K562 (cell line): ENCODE measurements around the gene PSMD13. TPM values are rescaled to one million over a fixed set of nuclear protein-coding genes. Genes with fewer than 3 reads are reported as not detected.

Source experiments
- ARNT ChIP-seq, 2 experiments: fragments of 450-650 bp; IDR thresholded peaks; 2 replicates each; pipeline ENCODE4 v1.6.1; 2016; ENCODE audit warnings: mild to moderate bottlenecking in 1 of 2
- DACH1 ChIP-seq: fragments of 450-650 bp; IDR thresholded peaks from 2 replicates; pipeline ENCODE4 v1.6.1; 2018; ENCODE audit not compliant: partially characterized antibody
- FOXA3 ChIP-seq, 2 experiments: fragments of 450-650 bp in 1 of 2; sonication (generic) in 1 of 2; formaldehyde crosslinking; IDR thresholded peaks in 1 of 2; conservative IDR thresholded peaks in 1 of 2; 2 replicates each; pipeline versions ENCODE4 v1.4.0 to v1.8.0; 2020 to 2022; ENCODE audit warnings: mild to moderate bottlenecking in 2 of 2, missing genetic modification reagents in 1 of 2
- FOXK1 ChIP-seq: sonication (generic); formaldehyde crosslinking; IDR thresholded peaks from 2 replicates; pipeline ENCODE4 v1.8.0; 2022; ENCODE audit warnings: missing genetic modification reagents, mild to moderate bottlenecking, borderline replicate concordance
- MYNN ChIP-seq, 2 experiments: sonication (generic); formaldehyde crosslinking in 1 of 2; IDR thresholded peaks; 2 replicates each; pipeline versions ENCODE4 v1.5.0 to v1.6.1; 2016 to 2020; ENCODE audit warnings: antibody characterized with exemption in 1 of 2, missing genetic modification reagents in 1 of 2
- RBM14 ChIP-seq: fragments of 200-400 bp; formaldehyde crosslinking; IDR thresholded peaks from 2 replicates; pipeline ENCODE4 v1.6.1; 2018; ENCODE audit warnings: low read depth, mild to moderate bottlenecking, low read length, moderate library complexity, borderline replicate concordance; ENCODE audit not compliant: insufficient read depth
- TAF1 ChIP-seq: IDR thresholded peaks from 2 replicates; pipeline ENCODE4 v1.6.1; 2011; ENCODE audit warnings: mild to moderate bottlenecking, low read length, moderate library complexity; ENCODE audit not compliant: insufficient read depth, control insufficient read depth, severe bottlenecking; ENCODE audit errors: extremely low read depth
- TOE1 ChIP-seq, 2 experiments: fragments of 450-650 bp in 1 of 2; sonication (generic) in 1 of 2; formaldehyde crosslinking in 1 of 2; IDR thresholded peaks; 2 replicates each; pipeline versions ENCODE4 v1.7.1 to v1.8.0; 2016 to 2022; ENCODE audit warnings: borderline replicate concordance in 2 of 2, mild to moderate bottlenecking in 2 of 2, antibody characterized with exemption in 1 of 2, inconsistent platforms in 1 of 2, low read depth in 1 of 2, missing genetic modification reagents in 1 of 2, moderate library complexity in 1 of 2
- ZBTB7A ChIP-seq: IDR thresholded peaks from 2 replicates; pipeline ENCODE4 v1.6.1; 2011; ENCODE audit warnings: low read depth, mild to moderate bottlenecking, low read length, moderate library complexity, borderline replicate concordance; ENCODE audit not compliant: control insufficient read depth
- ZNF165 ChIP-seq: fragments of 250-450 bp; sonication (Bioruptor Pico); IDR thresholded peaks from 2 replicates; pipeline ENCODE4 v1.4.0; 2020; ENCODE audit warnings: borderline replicate concordance
- polyA plus RNA-seq, 8 experiments: library from polyadenylated mRNA; depleted of rRNA in 4 of 8; stranded (reverse) in 5 of 8; unstranded in 3 of 8; fragments of >200 nt; fragmentation: Nextera tagmentation in 2 of 8; fragmentation: Illumina TruSeq in 1 of 8; extraction: Ambion mirVana in 2 of 8; extraction: Trizol in 1 of 8; gene quantifications; 2 replicates each; pipeline versions ENCODE4 v1.2.1 to v1.2.3, GENCODE V29; 2011 to 2014; ENCODE audit warnings: inconsistent platforms in 1 of 8, missing spikeins in 1 of 8
- total RNA-seq, 7 experiments: library from RNA; depleted of rRNA in 6 of 7; stranded (reverse); fragments of >200 nt in 6 of 7; fragmentation: Illumina TruSeq in 2 of 7; extraction: Trizol in 2 of 7; gene quantifications; 2 replicates each; pipeline versions ENCODE4 v1.2.1 to v1.2.3, GENCODE V29; 2011 to 2021; ENCODE audit warnings: low replicate concordance in 1 of 7
- TF ChIP-seq, protein P1 (sequence below), 2 experiments: fragments of 150-350 bp in 1 of 2; IDR thresholded peaks; 2 replicates each; pipeline ENCODE4 v1.6.1; 2012 to 2016; ENCODE audit warnings: low read depth in 2 of 2, low read length in 2 of 2, mild to moderate bottlenecking in 1 of 2, moderate library complexity in 1 of 2
- TF ChIP-seq, protein P2 (sequence below): fragments of 450-650 bp; IDR thresholded peaks from 2 replicates; pipeline ENCODE4 v1.6.1; 2018; ENCODE audit not compliant: partially characterized antibody
- TF ChIP-seq, protein P3 (sequence below): IDR thresholded peaks from 2 replicates; pipeline ENCODE4 v1.6.1; 2011; ENCODE audit not compliant: insufficient read length; ENCODE audit errors: extremely low read depth
- TF ChIP-seq, protein P4 (sequence below): fragments of 250-450 bp; sonication (Bioruptor Pico); IDR thresholded peaks from 2 replicates; pipeline ENCODE4 v1.9.0; 2021; ENCODE audit warnings: mild to moderate bottlenecking, inconsistent platforms

The PSMD13 gene
- total and polyA plus RNA-seq, 9 of the 15 experiments (the other 6 are each of a cell fraction or from before 2014, with no cell fraction given): 185 to 383 (median 267) TPM

DNA sequence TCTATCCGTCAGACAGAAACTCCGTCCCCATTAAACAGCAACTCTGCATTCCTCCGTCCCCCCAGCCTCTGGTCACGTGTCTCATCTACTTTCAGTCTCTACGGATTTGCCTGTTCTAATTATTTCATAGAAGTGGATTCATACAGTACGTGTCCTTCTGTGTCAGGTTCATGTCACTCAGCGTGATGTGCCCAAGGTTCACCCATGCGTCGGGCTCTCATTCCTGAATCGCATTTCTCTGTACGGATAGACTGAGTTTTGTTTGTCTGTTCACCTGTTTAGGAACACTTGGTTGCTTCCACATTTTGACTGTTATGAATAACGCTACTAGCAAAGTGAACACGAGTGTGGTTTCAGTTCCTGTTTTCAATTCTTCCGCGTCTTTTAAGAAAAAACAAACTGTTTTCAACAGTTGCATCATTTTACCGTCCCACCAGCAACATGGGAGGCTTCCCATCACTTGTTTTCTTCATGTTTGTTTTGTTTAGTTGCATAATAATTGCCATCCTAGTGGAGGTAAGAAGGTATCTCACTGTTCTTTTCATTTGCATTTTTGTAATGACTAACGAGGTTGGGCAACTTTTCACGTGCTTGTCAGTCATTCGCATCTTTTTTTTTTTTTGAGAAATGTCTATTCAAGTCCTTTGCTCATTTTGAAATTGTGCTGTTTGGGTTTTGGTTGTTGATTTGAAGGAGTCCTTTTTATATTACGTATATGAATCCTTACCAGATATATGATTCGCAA lies 32.5 kb downstream of the PSMD13 start (continued):
- TF ChIP-seq, protein P1, sequence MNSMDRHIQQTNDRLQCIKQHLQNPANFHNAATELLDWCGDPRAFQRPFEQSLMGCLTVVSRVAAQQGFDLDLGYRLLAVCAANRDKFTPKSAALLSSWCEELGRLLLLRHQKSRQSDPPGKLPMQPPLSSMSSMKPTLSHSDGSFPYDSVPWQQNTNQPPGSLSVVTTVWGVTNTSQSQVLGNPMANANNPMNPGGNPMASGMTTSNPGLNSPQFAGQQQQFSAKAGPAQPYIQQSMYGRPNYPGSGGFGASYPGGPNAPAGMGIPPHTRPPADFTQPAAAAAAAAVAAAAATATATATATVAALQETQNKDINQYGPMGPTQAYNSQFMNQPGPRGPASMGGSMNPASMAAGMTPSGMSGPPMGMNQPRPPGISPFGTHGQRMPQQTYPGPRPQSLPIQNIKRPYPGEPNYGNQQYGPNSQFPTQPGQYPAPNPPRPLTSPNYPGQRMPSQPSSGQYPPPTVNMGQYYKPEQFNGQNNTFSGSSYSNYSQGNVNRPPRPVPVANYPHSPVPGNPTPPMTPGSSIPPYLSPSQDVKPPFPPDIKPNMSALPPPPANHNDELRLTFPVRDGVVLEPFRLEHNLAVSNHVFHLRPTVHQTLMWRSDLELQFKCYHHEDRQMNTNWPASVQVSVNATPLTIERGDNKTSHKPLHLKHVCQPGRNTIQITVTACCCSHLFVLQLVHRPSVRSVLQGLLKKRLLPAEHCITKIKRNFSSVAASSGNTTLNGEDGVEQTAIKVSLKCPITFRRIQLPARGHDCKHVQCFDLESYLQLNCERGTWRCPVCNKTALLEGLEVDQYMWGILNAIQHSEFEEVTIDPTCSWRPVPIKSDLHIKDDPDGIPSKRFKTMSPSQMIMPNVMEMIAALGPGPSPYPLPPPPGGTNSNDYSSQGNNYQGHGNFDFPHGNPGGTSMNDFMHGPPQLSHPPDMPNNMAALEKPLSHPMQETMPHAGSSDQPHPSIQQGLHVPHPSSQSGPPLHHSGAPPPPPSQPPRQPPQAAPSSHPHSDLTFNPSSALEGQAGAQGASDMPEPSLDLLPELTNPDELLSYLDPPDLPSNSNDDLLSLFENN (IDR thresholded peaks at IDR 0.05; ENCODE audit: low read depth in 2 of 2, low read length in 2 of 2): 0 out of 4 replicates have a peak, but pooled peaks of 1 of the 2 experiments have one; percentile 35
- TF ChIP-seq RBM14 (no peak), ARNT (IDR thresholded peaks at IDR 0.05) (peak in 1 of 2 experiments; percentile 61; a peak in 1 of 4 replicates), TAF1 (no peak), FOXK1 (no peak), ZBTB7A (no peak), FOXA3 (CRISPR knock-in tag; conservative IDR thresholded peaks at IDR 0.05 in 1 of 2, IDR thresholded peaks at IDR 0.05 in 1 of 2) (peak in 1 of 2 experiments; percentile 41; a peak in 1 of 4 replicates), ZNF165 (CRISPR knock-in tag) (no peak), MYNN (IDR thresholded peaks at IDR 0.05) (no peak), MYNN (CRISPR knock-in tag; IDR thresholded peaks at IDR 0.05) (no peak), TOE1 (IDR thresholded peaks at IDR 0.05; ENCODE audit: borderline replicate concordance) (peak; percentile 92), TOE1 (CRISPR knock-in tag; IDR thresholded peaks at IDR 0.05; ENCODE audit: borderline replicate concordance, low read depth) (no peak), DACH1 (no peak)
- TF ChIP-seq, protein P2, sequence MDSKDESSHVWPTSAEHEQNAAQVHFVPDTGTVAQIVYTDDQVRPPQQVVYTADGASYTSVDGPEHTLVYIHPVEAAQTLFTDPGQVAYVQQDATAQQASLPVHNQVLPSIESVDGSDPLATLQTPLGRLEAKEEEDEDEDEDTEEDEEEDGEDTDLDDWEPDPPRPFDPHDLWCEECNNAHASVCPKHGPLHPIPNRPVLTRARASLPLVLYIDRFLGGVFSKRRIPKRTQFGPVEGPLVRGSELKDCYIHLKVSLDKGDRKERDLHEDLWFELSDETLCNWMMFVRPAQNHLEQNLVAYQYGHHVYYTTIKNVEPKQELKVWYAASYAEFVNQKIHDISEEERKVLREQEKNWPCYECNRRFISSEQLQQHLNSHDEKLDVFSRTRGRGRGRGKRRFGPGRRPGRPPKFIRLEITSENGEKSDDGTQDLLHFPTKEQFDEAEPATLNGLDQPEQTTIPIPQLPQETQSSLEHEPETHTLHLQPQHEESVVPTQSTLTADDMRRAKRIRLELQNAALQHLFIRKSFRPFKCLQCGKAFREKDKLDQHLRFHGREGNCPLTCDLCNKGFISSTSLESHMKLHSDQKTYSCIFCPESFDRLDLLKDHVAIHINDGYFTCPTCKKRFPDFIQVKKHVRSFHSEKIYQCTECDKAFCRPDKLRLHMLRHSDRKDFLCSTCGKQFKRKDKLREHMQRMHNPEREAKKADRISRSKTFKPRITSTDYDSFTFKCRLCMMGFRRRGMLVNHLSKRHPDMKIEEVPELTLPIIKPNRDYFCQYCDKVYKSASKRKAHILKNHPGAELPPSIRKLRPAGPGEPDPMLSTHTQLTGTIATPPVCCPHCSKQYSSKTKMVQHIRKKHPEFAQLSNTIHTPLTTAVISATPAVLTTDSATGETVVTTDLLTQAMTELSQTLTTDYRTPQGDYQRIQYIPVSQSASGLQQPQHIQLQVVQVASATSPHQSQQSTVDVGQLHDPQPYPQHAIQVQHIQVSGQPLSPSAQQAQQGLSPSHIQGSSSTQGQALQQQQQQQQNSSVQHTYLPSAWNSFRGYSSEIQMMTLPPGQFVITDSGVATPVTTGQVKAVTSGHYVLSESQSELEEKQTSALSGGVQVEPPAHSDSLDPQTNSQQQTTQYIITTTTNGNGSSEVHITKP: peak; percentile 98
- TF ChIP-seq, protein P3, sequence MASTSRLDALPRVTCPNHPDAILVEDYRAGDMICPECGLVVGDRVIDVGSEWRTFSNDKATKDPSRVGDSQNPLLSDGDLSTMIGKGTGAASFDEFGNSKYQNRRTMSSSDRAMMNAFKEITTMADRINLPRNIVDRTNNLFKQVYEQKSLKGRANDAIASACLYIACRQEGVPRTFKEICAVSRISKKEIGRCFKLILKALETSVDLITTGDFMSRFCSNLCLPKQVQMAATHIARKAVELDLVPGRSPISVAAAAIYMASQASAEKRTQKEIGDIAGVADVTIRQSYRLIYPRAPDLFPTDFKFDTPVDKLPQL: no peak
- TF ChIP-seq, protein P4, sequence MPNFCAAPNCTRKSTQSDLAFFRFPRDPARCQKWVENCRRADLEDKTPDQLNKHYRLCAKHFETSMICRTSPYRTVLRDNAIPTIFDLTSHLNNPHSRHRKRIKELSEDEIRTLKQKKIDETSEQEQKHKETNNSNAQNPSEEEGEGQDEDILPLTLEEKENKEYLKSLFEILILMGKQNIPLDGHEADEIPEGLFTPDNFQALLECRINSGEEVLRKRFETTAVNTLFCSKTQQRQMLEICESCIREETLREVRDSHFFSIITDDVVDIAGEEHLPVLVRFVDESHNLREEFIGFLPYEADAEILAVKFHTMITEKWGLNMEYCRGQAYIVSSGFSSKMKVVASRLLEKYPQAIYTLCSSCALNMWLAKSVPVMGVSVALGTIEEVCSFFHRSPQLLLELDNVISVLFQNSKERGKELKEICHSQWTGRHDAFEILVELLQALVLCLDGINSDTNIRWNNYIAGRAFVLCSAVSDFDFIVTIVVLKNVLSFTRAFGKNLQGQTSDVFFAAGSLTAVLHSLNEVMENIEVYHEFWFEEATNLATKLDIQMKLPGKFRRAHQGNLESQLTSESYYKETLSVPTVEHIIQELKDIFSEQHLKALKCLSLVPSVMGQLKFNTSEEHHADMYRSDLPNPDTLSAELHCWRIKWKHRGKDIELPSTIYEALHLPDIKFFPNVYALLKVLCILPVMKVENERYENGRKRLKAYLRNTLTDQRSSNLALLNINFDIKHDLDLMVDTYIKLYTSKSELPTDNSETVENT (CRISPR knock-in tag): no peak
